ENCODE measurements around the gene MACROH2A2. TPM values are rescaled to one million over a fixed set of nuclear protein-coding genes. Genes with fewer than 3 reads are reported as not detected.
A peak's percentile ranks its signal among the peaks of the same experiment; 100 is the strongest.

Gene MACROH2A2
- total RNA-seq, 1 donor from 2014 or later = not detected

DNA sequence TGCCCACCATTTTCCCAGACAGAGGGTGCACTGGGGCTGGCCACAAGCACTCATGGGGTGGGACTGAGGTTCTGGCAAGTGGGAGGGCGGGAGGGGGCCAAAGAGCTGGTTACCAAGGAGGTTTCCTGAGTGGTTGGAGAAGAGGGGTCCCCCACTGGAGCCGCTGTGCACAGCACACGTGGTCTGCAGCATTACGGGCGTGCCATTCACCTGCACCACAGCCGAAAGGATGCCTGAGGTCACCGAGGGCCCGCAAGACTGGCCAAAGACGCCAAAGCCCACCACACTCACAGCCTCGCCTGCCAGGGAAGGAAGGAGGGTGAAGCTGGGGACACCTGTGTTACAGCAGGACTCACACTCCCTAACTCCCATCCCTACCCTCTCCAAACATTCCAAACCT, 89.9 kb downstream of the MACROH2A2 start:
- ChIA-PET CTCF (interaction anchor here (1.2 kb wide), 1 partner anchor 27 kb away, joined by 3 read pairs; no protein-coding TSS in a partner anchor), POLR2A (interaction anchor here (6.7 kb wide), 1 partner anchor 27 kb away, joined by 106 read pairs; the partner anchor contains the start of gene SAR1A)
- peaks cover 27% of the 10 kb centered on the region for H3K4me1 Mint-ChIP-seq

DNA sequence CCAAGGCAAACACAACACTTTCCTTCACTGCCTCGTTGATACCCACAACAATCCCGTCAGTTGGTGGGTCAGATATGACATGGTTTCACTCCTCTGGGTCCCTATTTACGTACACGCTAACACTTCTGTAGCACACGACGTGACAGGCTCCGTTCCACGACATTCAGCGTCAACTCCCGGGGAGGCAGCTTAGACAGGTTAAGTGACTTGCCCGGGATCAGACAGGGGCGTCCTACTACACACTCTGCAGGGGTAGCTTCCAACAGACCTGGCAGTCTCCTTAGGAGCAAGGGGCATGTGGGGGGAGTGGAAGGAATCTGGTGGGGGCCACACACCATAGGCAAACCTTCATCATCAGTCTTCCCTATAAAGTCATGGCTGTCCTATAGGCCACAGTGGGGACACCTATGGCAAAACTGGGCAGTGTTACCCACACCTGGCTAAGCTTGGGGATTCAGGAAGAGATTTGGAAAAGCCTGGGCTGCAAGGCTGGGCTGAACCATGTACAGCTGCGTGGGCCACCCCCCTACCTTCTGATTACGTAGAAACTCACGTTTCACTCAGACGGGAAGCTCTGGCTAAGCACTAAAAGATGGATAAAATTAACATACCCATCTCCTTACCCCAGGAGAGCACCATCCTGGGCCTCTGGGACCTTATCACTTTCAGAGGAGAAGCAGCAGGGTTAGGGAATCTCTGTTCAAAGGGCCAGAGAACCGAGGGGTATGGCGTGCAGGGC, 91.9 kb downstream of the MACROH2A2 start:
- ATAC-seq (ENCODE audit: low read depth) (no peak), DNase-seq (no peak)
- peak overlapping the region; percentile 95 for H3K4me3 Mint-ChIP-seq
- H3K27ac Mint-ChIP-seq = peak overlapping the region; percentile 68
- ChIA-PET CTCF (interaction anchor here (1.9 to 2.6 kb wide), 3 partner anchors 26 to 81 kb away, joined by 4 to 17 read pairs (median 16); partner anchors contain the start of gene SAR1A), POLR2A (interaction anchor here (1.2 to 6.7 kb wide), 4 partner anchors 9 to 25 kb away, joined by 3 to 106 read pairs (median 4); partner anchors contain the start of gene SAR1A)
- TF ChIP-seq, protein P1, sequence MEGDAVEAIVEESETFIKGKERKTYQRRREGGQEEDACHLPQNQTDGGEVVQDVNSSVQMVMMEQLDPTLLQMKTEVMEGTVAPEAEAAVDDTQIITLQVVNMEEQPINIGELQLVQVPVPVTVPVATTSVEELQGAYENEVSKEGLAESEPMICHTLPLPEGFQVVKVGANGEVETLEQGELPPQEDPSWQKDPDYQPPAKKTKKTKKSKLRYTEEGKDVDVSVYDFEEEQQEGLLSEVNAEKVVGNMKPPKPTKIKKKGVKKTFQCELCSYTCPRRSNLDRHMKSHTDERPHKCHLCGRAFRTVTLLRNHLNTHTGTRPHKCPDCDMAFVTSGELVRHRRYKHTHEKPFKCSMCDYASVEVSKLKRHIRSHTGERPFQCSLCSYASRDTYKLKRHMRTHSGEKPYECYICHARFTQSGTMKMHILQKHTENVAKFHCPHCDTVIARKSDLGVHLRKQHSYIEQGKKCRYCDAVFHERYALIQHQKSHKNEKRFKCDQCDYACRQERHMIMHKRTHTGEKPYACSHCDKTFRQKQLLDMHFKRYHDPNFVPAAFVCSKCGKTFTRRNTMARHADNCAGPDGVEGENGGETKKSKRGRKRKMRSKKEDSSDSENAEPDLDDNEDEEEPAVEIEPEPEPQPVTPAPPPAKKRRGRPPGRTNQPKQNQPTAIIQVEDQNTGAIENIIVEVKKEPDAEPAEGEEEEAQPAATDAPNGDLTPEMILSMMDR (IDR thresholded peaks at IDR 0.05) = no peak
- peaks cover 13% of the 10 kb centered on the region for H3K36me3 Mint-ChIP-seq (ENCODE audit: low read depth)
- H3K27me3 Mint-ChIP-seq = no peaks in the 10 kb centered on the region
- peaks cover 27% of the 10 kb centered on the region for H3K4me1 Mint-ChIP-seq
- H3K9me3 Mint-ChIP-seq = no peaks in the 10 kb centered on the region
- intact Hi-C loops (cut with micrococcal nuclease) = loop anchor here (1.0 to 10.0 kb wide), 7 partner anchors 12 to 1422 kb away; partner anchors contain the start of genes AIFM2, CCAR1, FAM241B and PCBD1

More for the DNA sequence above, 89.9 kb downstream of the MACROH2A2 start:
- Mint-ChIP-seq H3K36me3 (ENCODE audit: low read depth) (peaks cover 18% of the 10 kb centered on the region), H3K4me3 (no peak overlapping the region), H3K9me3 (no peaks in the 10 kb centered on the region), H3K27ac (no peak overlapping the region), H3K27me3 (no peaks in the 10 kb centered on the region)
- intact Hi-C loops (cut with micrococcal nuclease) = loop anchor here (10.0 kb wide), 2 partner anchors 508 to 742 kb away; partner anchors contain the start of genes FAM241B and PCBD1
- TF ChIP-seq, protein P1 (IDR thresholded peaks at IDR 0.05) = no peak
- no peak for ATAC-seq (ENCODE audit: low read depth)
- DNase-seq = no peak

DNA sequence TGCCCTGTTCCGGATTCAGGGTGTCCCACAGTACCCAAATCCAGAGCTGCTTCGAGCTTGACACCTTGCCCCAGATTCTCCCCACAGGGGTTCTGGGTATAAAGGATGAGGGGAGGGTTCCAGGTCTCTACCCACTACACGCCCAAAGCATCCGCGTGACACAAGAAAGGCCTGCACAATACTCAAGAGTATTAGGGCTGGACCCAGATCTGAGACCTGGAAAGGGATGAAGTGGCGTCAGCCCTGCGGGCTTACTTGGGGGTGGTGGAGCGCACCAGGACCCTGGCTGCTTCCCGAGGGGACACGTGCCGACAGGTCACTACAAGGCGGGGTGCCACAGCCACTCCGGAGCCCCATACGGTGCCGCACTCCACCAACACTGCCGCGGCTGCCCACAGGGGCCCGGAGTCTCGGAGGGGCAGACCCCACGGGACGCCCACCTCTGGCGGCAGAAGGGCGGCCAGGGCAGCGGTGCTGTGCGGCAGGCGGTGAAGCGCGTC, 92.6 kb downstream of the MACROH2A2 start:
- Mint-ChIP-seq H3K4me1 (peaks cover 27% of the 10 kb centered on the region), H3K4me3 (peak overlapping the region; percentile 95), H3K36me3 (ENCODE audit: low read depth) (peaks cover 14% of the 10 kb centered on the region), H3K27me3 (no peaks in the 10 kb centered on the region), H3K27ac (peak overlapping the region; percentile 68), H3K9me3 (no peaks in the 10 kb centered on the region)
- DNase-seq (no peak), ATAC-seq (ENCODE audit: low read depth) (no peak)
- CTCF ChIA-PET = interaction anchor here (1.8 to 2.9 kb wide), 6 partner anchors 12 to 260 kb away, joined by 4 to 18 read pairs (median 12); partner anchors contain the start of genes AIFM2 and SAR1A
- POLR2A ChIA-PET = interaction anchor here (1.2 to 6.7 kb wide), 7 partner anchors 10 to 1813 kb away, joined by 3 to 106 read pairs (median 6); partner anchors contain the start of genes HNRNPH3, PPA1 and SAR1A
- TF ChIP-seq, protein P1 (IDR thresholded peaks at IDR 0.05) = no peak
- intact Hi-C loops (cut with micrococcal nuclease) = loop anchor here (1.0 to 10.0 kb wide), 7 partner anchors 13 to 1423 kb away; partner anchors contain the start of genes AIFM2, CCAR1, FAM241B and PCBD1

DNA sequence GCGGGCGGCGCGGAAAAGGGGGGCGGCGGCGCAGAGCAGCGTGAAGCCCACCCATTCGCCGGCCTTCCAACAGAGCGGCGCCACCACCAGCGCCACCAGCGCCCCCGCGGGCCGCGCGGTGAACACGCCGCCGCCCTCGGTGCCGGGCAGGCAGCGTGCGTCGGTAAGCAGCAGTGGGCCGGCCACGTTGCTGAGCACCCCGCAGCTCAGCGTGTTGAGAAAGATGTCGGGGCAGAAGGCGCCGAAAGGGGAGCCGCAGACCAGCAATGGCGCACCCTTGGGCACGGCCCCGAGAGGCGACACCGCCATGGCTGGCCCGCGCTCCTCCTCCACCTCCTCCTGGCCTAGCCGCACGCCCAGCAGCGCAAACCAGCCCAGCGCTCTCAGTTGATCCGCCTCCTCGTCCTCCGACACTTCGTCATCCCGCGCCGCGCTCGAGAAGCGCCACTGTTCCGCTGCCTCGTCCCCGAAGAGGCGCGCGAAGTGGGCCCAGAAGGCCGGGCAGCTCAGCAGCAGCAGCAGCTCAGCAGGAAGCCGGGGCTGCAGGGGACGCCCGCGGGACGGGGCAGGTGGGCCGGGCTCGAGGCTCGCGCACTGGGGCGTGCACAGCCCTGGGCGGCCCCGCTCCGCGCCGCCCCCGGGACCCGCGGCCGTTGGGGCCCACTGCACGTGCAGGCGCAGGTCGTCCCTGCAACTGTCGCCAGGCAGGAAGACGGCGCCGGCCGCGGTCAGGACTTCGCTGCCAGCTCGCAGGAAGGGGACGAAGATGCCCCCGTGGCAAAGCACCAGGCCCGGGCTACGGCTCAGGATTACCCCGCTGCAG, 93.2 kb downstream of the MACROH2A2 start:
- ChIA-PET POLR2A (interaction anchor here (0.8 to 6.7 kb wide), 16 partner anchors 10 to 1814 kb away, joined by 3 to 106 read pairs (median 4); partner anchors contain the start of genes AIFM2, DDX21, EIF4EBP2 and HNRNPH3), CTCF (interaction anchor here (0.7 to 2.9 kb wide), 18 partner anchors 10 to 259 kb away, joined by 3 to 49 read pairs (median 5); partner anchors contain the start of genes AIFM2 and SAR1A)
- intact Hi-C loops (cut with micrococcal nuclease) = loop anchor here (1.0 to 10.0 kb wide), 13 partner anchors 14 to 1424 kb away; partner anchors contain the start of genes AIFM2, CCAR1, EIF4EBP2 and FAM241B
- ATAC-seq (ENCODE audit: low read depth) (peak; percentile 63), DNase-seq (peak; percentile 80)
- peaks cover 16% of the 10 kb centered on the region for H3K36me3 Mint-ChIP-seq (ENCODE audit: low read depth)
- peak overlapping the region; percentile 96 for H3K27ac Mint-ChIP-seq
- H3K27me3 Mint-ChIP-seq = no peaks in the 10 kb centered on the region
- peaks cover 27% of the 10 kb centered on the region for H3K4me1 Mint-ChIP-seq
- H3K4me3 Mint-ChIP-seq = peak overlapping the region; percentile 95
- TF ChIP-seq, protein P1 (IDR thresholded peaks at IDR 0.05) = no peak
- no peaks in the 10 kb centered on the region for H3K9me3 Mint-ChIP-seq
